ENCODE results near the gene LYPD5. TPM values are rescaled to one million over a fixed set of nuclear protein-coding genes. Genes with fewer than 3 reads are reported as not detected.
A peak's percentile ranks its signal among the peaks of the same experiment; 100 is the strongest.
"Not testable (repeated sequence)": the region's sequence is repeated elsewhere in the genome, so short reads cannot be mapped to it uniquely, and the experiment has no call there.

Gene LYPD5
- total RNA-seq, 4 donors from 2014 or later: 0.51 to 1.9 (median 0.88) TPM

DNA sequence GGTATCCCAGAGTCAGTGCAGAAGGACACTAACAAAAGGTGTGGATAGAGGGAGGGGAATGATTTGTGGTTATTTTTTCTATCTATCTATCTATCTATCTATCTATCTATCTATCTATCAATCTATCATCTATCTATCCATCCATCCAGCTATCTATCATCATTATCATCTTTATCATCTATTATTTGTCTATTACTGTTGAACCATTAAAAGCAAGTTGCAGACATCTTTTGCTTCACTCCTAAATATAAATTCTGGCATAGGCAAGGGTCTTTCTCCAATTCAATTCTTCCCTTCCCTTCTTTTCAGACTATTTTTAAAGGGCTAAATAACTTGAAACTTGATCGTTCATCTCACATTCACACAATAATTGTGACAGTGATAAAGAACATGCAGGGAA is 10.0 kb upstream of the LYPD5 start:
- Histone ChIP-seq H3K27me3 (no peaks in the 10 kb centered on the region), H3K36me3 (no peaks in the 10 kb centered on the region), H3K27ac (no peak overlapping the region), H3K9me3 (no peaks in the 10 kb centered on the region), H3K4me3 (no peak overlapping the region), H3K4me1 (no peaks in the 10 kb centered on the region)
- intact Hi-C loops (cut with DNase I; ENCODE audit: low total_unique reads): no loop called here
- DNase-seq: no peak
- no peak for TF ChIP-seq POLR2A (IDR thresholded peaks at IDR 0.05)
- TF ChIP-seq, protein P1, sequence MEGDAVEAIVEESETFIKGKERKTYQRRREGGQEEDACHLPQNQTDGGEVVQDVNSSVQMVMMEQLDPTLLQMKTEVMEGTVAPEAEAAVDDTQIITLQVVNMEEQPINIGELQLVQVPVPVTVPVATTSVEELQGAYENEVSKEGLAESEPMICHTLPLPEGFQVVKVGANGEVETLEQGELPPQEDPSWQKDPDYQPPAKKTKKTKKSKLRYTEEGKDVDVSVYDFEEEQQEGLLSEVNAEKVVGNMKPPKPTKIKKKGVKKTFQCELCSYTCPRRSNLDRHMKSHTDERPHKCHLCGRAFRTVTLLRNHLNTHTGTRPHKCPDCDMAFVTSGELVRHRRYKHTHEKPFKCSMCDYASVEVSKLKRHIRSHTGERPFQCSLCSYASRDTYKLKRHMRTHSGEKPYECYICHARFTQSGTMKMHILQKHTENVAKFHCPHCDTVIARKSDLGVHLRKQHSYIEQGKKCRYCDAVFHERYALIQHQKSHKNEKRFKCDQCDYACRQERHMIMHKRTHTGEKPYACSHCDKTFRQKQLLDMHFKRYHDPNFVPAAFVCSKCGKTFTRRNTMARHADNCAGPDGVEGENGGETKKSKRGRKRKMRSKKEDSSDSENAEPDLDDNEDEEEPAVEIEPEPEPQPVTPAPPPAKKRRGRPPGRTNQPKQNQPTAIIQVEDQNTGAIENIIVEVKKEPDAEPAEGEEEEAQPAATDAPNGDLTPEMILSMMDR (IDR thresholded peaks at IDR 0.05): no peak

DNA sequence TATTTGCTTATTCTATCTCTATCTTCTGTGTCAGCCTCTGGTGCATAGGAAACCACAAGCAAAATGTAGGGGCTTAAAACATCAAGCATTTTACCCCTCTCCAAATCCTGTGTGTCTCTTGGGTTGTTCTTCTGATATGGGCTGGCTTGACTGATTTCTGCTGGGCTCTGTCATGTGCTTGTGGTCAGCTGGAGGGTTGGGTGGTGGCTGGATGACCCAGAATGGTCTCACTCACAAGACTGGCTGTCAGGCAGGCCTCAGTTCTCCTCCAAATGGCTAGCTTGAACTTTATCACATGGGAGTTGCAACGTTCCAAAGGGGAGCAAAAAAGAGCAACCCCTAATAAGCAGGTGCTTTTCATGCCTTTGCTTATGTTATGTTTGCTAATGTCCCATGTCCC is 9.6 kb upstream of the LYPD5 start:
- no peak overlapping the region for H3K27ac ChIP-seq
- TF ChIP-seq, protein P1 (IDR thresholded peaks at IDR 0.05): no peak
- TF ChIP-seq POLR2A (IDR thresholded peaks at IDR 0.05): no peak
- no peak overlapping the region for H3K4me3 ChIP-seq
- no peaks in the 10 kb centered on the region for H3K4me1 ChIP-seq
- no peaks in the 10 kb centered on the region for H3K27me3 ChIP-seq
- no peaks in the 10 kb centered on the region for H3K36me3 ChIP-seq
- H3K9me3 ChIP-seq: no peaks in the 10 kb centered on the region
- intact Hi-C loops (cut with DNase I; ENCODE audit: low total_unique reads): no loop called here
- DNase-seq: no peak

DNA sequence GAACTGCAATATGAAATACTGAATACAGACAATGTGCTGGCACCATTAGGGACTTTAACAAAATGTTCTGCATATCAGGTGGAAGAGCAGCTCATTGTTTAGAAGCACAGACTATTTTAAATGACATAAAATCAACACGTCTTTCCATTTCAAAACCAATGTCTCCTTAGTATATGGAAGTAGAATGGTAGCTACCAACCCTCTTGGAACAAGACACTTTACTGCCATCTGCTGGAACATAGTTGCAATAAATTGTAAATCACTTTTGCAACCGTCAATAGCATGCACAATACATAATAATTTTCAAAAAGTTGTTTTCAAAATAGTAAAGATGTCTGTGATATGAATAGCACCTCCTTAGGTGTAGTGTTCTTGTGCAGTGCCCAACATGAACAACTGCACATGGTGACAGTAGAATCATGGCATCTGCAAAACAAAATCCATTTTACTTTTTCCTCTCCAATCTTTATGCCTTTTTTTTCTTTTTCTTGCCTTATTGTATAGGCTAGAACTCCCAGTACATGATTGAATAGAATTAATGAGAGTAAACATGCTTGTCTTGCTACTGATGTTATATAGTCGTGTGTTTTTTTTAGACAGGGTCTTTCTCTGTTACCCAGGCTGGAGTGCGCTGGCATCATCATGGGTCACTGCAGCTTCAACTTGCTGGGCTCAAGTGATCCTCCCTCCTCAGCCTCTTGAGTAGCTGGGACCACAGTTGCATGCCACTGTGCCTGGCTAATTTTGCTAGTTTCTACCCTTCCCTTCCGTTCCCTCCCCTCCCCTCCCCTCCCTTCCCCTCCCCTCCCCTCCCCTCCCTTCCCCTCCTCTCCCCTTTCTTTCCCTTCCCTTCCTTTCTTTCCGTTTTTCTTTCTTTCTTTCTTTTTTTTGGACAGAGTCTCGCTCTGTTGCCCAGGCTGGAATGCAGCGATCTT is 7.8 kb upstream of the LYPD5 start:
- Histone ChIP-seq H3K36me3 (no peaks in the 10 kb centered on the region), H3K9me3 (no peaks in the 10 kb centered on the region), H3K4me3 (no peak overlapping the region), H3K4me1 (no peaks in the 10 kb centered on the region), H3K27ac (no peak overlapping the region), H3K27me3 (no peaks in the 10 kb centered on the region)
- TF ChIP-seq, protein P1 (IDR thresholded peaks at IDR 0.05): peak; percentile 24 to 38 (median 32)
- TF ChIP-seq POLR2A (IDR thresholded peaks at IDR 0.05): no peak
- no peak for DNase-seq
- intact Hi-C loops (cut with DNase I; ENCODE audit: low total_unique reads): no loop called here

DNA sequence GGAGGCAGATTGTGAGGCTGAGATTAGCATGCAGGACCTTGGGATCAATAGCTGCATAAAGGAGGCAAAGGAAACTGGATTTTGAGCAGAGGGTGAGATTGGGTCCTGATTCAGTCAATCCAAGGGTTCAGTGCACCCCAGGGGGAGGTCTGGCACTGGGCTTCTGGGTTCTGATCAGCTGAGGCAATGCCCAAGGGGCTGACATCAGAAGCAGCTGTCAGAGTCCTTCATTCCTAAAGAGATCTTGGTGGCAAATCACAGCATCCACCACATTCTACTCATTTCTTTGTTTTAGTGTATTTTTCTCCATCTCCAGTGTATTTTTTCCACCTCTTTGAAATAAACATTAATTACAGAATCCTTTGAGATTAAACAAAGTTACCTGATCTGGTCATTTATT is 5.4 kb upstream of the LYPD5 start:
- H3K9me3 ChIP-seq: no peaks in the 10 kb centered on the region
- H3K27ac ChIP-seq: no peak overlapping the region
- intact Hi-C loops (cut with DNase I; ENCODE audit: low total_unique reads): no loop called here
- no peak for DNase-seq
- H3K36me3 ChIP-seq: no peaks in the 10 kb centered on the region
- H3K4me3 ChIP-seq: no peak overlapping the region
- no peaks in the 10 kb centered on the region for H3K27me3 ChIP-seq
- no peaks in the 10 kb centered on the region for H3K4me1 ChIP-seq
- TF ChIP-seq, protein P1 (IDR thresholded peaks at IDR 0.05): no peak
- no peak for TF ChIP-seq POLR2A (IDR thresholded peaks at IDR 0.05)

DNA sequence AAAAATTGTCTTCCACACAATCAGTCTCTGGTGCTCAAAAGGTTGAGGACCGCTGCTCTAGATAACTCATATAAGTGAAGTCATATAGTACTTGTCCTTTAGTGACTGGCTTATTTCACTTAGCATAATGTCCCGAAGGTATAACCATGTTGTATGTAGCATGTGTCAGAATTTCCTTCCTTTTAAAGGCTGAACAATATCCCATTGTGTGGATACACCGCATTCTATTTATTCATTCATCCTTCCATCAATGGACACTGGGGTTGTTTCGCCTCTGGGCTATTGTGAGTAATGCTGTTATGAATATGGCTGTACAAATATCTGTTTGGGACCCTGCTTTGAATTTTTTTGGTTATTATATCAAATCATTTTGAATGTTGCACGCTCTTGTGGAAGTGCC is 4.6 kb upstream of the LYPD5 start:
- no peak for DNase-seq
- Histone ChIP-seq H3K27me3 (no peaks in the 10 kb centered on the region), H3K4me3 (no peak overlapping the region), H3K27ac (no peak overlapping the region), H3K9me3 (no peaks in the 10 kb centered on the region), H3K36me3 (no peaks in the 10 kb centered on the region), H3K4me1 (no peaks in the 10 kb centered on the region)
- intact Hi-C loops (cut with DNase I; ENCODE audit: low total_unique reads): no loop called here
- TF ChIP-seq, protein P1 (IDR thresholded peaks at IDR 0.05): no peak
- no peak for TF ChIP-seq POLR2A (IDR thresholded peaks at IDR 0.05)

DNA sequence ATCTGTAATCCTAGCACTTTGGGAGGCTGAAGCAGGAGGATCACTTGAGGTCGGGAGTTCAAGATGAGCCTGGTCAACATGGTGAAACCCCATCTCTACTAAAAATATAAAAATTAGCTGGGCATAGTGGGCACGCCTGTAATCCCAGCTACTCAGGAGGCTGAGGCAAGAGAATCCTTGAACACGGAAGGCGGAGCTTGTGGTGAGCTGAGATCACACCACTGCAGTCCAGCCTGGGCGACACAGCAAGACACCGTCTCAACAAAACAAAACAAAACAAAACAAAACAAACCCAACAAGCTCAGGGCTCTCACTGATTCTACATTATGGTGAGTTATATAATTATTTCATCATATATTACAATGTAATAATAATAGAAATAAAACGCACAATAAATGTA is 4.2 kb upstream of the LYPD5 start:
- H3K27me3 ChIP-seq; H3K27ac ChIP-seq; H3K4me3 ChIP-seq; H3K9me3 ChIP-seq; DNase-seq; H3K36me3 ChIP-seq; H3K4me1 ChIP-seq; intact Hi-C loops (cut with DNase I; ENCODE audit: low total_unique reads): not testable (repeated sequence)
